Fibroblast of pulmonary artery (primary cell): ENCODE results near the gene DIS3.
"Not testable (repeated sequence)": the region's sequence is repeated elsewhere in the genome, so short reads cannot be mapped to it uniquely, and the experiment has no call there.

Experiments used
- DNase-seq: peaks from one replicate; pipeline ENCODE4 v3.0.0-alpha.2; 2010; ENCODE audit warnings: low read depth
- H3K4me3 ChIP-seq: replicated peaks from 2 replicates; pipeline ENCODE4 v1.5.1; 2011; ENCODE audit warnings: low read depth, mild to moderate bottlenecking, control low read depth, low read length, moderate library complexity
- CTCF ChIP-seq: IDR thresholded peaks from 2 replicates; pipeline ENCODE4 v1.5.1; 2011; ENCODE audit warnings: mild to moderate bottlenecking, control low read depth, low read length, inconsistent platforms; ENCODE audit errors: missing control alignments

DIS3 gene

GRCh38 chr13:72740015-72740414 lies 41.7 kb downstream of the DIS3 start:
- no peak for TF ChIP-seq CTCF
- no peak for DNase-seq

GRCh38 chr13:72737033-72737432 lies 44.7 kb downstream of the DIS3 start:
- H3K4me3 ChIP-seq = no peak overlapping the region
- no peak for TF ChIP-seq CTCF
- DNase-seq = no peak

More at GRCh38 chr13:72740015-72740414, 41.7 kb downstream of the DIS3 start:
- no peak overlapping the region for H3K4me3 ChIP-seq

- no peak for TF ChIP-seq CTCF
- H3K4me3 ChIP-seq = peak overlapping the region; percentile 98
- DNase-seq = no peak
Measured at GRCh38 chr13:72728290-72728605, 53.5 kb downstream of the DIS3 start.

GRCh38 chr13:72727417-72728289 lies 54.0 kb downstream of the DIS3 start, which contains the start of the genes BORA and MZT1:
BORA (plus strand) TSS chr13:72727923; CDS start chr13:72728941, 1,018 bp downstream.
MZT1 (minus strand) TSS chr13:72727629; CDS start chr13:72727602, 27 bp downstream.
- TF ChIP-seq CTCF = no peak
- peak; percentile 99 for DNase-seq
- peak within 1 kb of the TSS; percentile 98 for H3K4me3 ChIP-seq

- no peak for DNase-seq
- no peak for TF ChIP-seq CTCF
- H3K4me3 ChIP-seq = peak overlapping the region; percentile 98
Measured at GRCh38 chr13:72726726-72727416, 54.8 kb downstream of the DIS3 start.

GRCh38 chr13:72726185-72726584 lies 55.5 kb downstream of the DIS3 start:
- H3K4me3 ChIP-seq = peak overlapping the region; percentile 98
- DNase-seq = not testable (repeated sequence)

GRCh38 chr13:72716776-72717175 lies 64.9 kb downstream of the DIS3 start:
- H3K4me3 ChIP-seq = no peak overlapping the region
- no peak for TF ChIP-seq CTCF
- peak; percentile 46 for DNase-seq
